A549 treated with AZD9567 at 1 μM for 4 hours (cell line): Measurements from ENCODE around the gene DRC1. TPM values are rescaled to one million over a fixed set of nuclear protein-coding genes. Genes with fewer than 3 reads are reported as not detected.

Source experiments
- total RNA-seq: library from RNA; stranded (reverse); fragments of 200-300 nt; extraction: Qiagen RNA extraction; gene quantifications from 5 replicates; pipeline ENCODE4 v1.2.3, GENCODE V29; 2022; ENCODE audit not compliant: insufficient read depth

Gene DRC1
- total RNA-seq, result 0.05 to 0.45 TPM (median 0.19 TPM) in 4 of 5 replicates, not detected in the other

DNA sequence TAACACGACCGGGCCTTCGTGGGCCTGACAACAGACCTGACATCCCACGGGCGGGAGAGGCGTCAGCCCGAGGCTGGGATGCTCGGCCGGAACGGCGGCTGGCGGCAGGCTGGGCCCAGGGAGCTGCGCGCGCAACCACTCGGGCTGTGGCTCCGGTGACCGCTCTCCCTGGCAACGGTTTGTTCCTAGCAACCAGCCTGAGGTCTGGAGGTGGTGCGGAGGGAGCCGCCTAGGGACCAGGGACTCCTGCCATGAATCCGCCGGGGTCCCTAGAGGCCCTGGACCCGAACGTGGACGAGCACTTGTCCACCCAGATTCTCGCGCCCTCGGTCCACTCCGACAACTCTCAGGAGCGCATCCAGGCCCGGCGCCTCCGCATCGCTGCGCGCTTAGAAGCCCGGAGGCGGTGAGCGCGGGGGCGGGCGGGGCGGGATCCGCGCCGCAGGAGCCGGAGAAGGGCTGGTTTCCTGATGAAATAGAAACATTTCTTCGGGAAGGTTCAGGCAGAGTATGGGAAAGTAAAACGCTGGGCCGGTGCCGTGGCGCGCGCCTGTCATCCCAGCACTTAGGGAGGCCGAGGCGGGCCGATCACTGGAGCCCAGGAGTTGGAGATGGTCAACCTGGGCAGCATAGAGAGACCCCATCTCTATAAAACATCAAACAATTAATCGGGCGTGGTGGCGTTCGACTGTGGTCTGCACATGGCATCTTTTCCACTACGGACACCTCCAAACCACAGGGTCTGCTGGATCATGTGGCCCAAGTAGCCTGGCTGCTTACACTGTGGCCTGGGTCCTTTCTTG is at the start of gene DRC1:
Gene DRC1, plus strand, starts transcription at position 182 of the 803 bp plus-strand sequence. Its CDS starts 70 bp downstream, at position 252.

DNA sequence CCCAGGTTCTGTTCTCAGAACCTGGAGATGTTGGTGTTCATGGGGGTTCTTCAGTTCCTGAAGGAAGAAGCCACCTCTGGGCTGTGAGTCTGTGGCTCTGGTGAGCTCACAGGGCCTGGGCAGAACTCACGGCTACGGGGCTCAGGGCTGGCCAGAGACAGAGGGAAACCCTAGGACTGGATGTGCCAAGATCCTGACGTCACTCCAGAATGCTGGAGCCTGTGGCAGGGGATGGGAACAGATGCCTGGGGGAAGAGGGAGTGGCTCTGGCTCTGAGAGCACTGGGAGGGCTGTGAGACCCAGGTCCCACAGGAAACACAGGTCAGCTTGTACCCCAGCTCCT is 76.2 kb downstream of the DRC1 start, which contains the start of gene OTOF:
Gene OTOF, minus strand, starts transcription at position 214 of the 343 bp plus-strand sequence.

Other genes starting within 250 kb of the DRC1 start
- gene GAREM2, start 228.8 kb upstream of the DRC1 start, total RNA-seq, result 3.7 to 7.5 TPM (median 7.2 TPM) in 5 replicates
- 120 to 140 TPM (median 123 TPM) in 5 replicates for gene HADHA, start 157.3 kb upstream of the DRC1 start, total RNA-seq
- gene HADHB, start 157.0 kb upstream of the DRC1 start, total RNA-seq, result 88.5 to 105 TPM (median 102 TPM) in 5 replicates
- gene SELENOI, start 55.8 kb upstream of the DRC1 start, total RNA-seq, result 14.9 to 21.4 TPM (median 19.2 TPM) in 5 replicates
- 0.03 to 0.15 TPM (median 0.08 TPM) in 4 of 5 replicates, not detected in the other for gene ADGRF3, start 55.1 kb upstream of the DRC1 start, total RNA-seq
- 0.07 to 0.14 TPM (median 0.10 TPM) in 4 of 5 replicates, not detected in the other for gene OTOF, start 76.2 kb downstream of the DRC1 start, total RNA-seq
- 0.21 to 0.48 TPM (median 0.29 TPM) in 4 of 5 replicates, not detected in the other for gene CIB4, start 239.4 kb downstream of the DRC1 start, total RNA-seq